ENCODE results near the gene ACVR1.

ACVR1 gene

GRCh38 chr2:157856187-157856515, 20.0 kb downstream of the ACVR1 start:
- TF ChIP-seq ZFX (IDR thresholded peaks at IDR 0.05; ENCODE audit: borderline replicate concordance) (no peak), CTCF (IDR thresholded peaks at IDR 0.05) (no peak)
- H3K27ac ChIP-seq = no peak overlapping the region

GRCh38 chr2:157853820-157854219, 22.3 kb downstream of the ACVR1 start:
- no peak for TF ChIP-seq CTCF (IDR thresholded peaks at IDR 0.05)
- no peak for TF ChIP-seq ZFX (IDR thresholded peaks at IDR 0.05; ENCODE audit: borderline replicate concordance)
- H3K27ac ChIP-seq = no peak overlapping the region

- H3K27ac ChIP-seq = no peak overlapping the region
- TF ChIP-seq CTCF (IDR thresholded peaks at IDR 0.05) (no peak), ZFX (IDR thresholded peaks at IDR 0.05; ENCODE audit: borderline replicate concordance) (no peak)
Observed at GRCh38 chr2:157853211-157853610, 22.9 kb downstream of the ACVR1 start.

GRCh38 chr2:157849591-157849990, 26.5 kb downstream of the ACVR1 start:
- no peak overlapping the region for H3K27ac ChIP-seq
- TF ChIP-seq CTCF (IDR thresholded peaks at IDR 0.05) = no peak
- TF ChIP-seq ZFX (IDR thresholded peaks at IDR 0.05; ENCODE audit: borderline replicate concordance) = no peak

- H3K27ac ChIP-seq = no peak overlapping the region
- TF ChIP-seq CTCF (IDR thresholded peaks at IDR 0.05) (no peak), ZFX (IDR thresholded peaks at IDR 0.05; ENCODE audit: borderline replicate concordance) (no peak)
Observed at GRCh38 chr2:157848213-157848612, 27.9 kb downstream of the ACVR1 start.

GRCh38 chr2:157845081-157845480, 31.0 kb downstream of the ACVR1 start:
- H3K27ac ChIP-seq = no peak overlapping the region
- no peak for TF ChIP-seq CTCF (IDR thresholded peaks at IDR 0.05)
- no peak for TF ChIP-seq ZFX (IDR thresholded peaks at IDR 0.05; ENCODE audit: borderline replicate concordance)

- H3K27ac ChIP-seq = no peak overlapping the region
- TF ChIP-seq ZFX (IDR thresholded peaks at IDR 0.05; ENCODE audit: borderline replicate concordance) = no peak
- no peak for TF ChIP-seq CTCF (IDR thresholded peaks at IDR 0.05)
Observed at GRCh38 chr2:157843935-157844334, 32.2 kb downstream of the ACVR1 start.

Measured in 22Rv1 (cell line).